Activated CD8-positive, alpha-beta memory T cell treated with anti-CD3 and anti-CD28 coated beads, Interleukin-2, amount 50 U/mL, for 1 hour (primary cell): ENCODE measurements around the gene OGDH.
"Not testable (repeated sequence)": the region's sequence is repeated elsewhere in the genome, so short reads cannot be mapped to it uniquely, and the experiment has no call there.

Experiments used
- DNase-seq: peaks from one replicate; pipeline ENCODE4 v3.0.0-alpha.2; 2020; ENCODE audit errors: extremely low read depth

OGDH gene

DNA sequence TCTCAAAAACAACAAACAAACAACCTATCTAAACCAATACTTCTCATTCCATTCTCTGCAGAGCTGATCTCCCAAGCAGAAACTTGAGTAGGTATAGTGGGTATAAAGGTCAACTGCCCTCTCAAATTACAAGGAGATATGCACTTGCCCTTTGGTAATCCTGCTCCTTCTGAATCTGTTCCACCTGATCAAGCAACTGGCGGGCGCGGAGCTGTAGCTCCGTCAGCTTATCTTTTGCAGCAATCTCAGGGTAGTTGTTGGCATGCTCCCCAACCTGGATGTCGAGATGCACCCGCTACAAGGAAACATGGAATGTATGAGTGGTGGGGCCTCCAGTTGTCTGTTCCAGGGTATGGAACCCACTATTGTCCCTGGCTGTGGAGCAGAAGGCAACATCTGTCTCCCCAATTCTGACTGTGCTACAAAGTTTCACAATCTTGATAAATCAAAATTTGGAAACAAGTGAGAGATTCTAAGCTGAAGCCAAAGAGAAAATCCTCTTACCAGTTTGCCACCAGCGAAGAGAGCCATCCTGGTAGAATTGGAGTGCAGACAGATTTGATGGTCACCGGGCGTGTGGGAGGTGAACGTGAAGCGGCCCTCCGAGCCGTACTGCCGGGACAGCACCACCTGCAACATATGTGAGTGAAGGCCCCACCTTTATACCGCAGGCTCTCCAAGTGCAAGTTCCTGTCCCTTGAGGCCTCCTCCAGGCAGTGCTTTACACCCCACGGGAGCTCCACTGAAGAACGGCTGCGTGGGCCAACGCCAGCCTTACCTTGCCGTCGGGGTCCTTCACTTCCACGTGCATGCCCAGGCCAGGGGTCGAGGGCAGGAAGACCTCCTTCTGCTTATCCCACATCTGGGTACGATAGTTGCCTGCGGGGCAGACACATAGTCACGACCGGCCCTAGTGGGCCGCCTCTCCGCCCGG lies 25.2 kb upstream of the OGDH start:
- no peak for DNase-seq

- DNase-seq = peak; percentile 100
Observed at GRCh38 chr7:44581879-44582603, 24.4 kb upstream of the OGDH start, which contains the start of gene TMED4. Gene TMED4 (minus strand): TSS chr7:44582231. CDS start chr7:44582206, 25 bp downstream.

GRCh38 chr7:44583146-44583865 lies 23.1 kb upstream of the OGDH start:
- DNase-seq = no peak

- no peak for DNase-seq
Observed at GRCh38 chr7:44587843-44588711, 18.4 kb upstream of the OGDH start.

DNA sequence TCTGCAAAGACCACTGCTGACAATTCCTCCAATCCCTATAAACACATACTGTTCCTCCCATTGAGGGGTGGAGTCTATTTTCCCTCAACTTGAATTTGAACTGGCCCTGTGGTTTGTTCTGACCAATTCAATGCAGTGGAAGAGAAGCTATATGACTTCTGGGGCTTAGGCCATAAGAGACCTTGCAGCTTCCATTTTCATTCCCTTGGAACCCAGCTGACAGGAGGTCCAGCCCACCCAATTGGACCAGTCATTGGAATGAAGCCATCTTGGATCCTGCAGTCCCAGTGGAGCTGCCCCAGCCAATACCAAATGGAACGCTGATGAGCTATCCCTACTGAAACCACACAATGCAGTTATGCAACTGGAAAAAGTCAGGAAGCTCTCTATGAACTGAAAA lies 15.5 kb upstream of the OGDH start:
- DNase-seq = no peak

GRCh38 chr7:44595934-44596635 lies 10.3 kb upstream of the OGDH start:
- no peak for DNase-seq

DNA sequence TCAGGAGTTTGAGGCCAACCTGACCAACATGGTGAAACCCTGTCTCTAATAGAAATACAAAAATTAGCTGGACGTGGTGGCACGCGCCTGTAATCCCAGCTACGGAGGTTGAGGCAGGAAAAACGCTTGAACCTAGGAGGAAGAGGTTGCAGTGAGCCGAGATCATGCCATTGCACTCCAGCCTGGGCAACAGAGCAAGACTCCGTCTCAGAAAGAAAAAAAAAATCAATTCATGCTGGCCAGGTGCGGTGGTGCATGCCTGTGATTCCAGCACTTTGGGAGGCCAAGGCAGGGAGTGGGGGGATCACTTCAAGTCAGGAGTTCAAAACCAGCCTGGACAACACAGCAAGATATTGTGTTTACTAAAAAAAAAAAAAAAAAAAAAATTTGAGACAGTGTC lies 9.2 kb upstream of the OGDH start:
- DNase-seq = not testable (repeated sequence)

DNA sequence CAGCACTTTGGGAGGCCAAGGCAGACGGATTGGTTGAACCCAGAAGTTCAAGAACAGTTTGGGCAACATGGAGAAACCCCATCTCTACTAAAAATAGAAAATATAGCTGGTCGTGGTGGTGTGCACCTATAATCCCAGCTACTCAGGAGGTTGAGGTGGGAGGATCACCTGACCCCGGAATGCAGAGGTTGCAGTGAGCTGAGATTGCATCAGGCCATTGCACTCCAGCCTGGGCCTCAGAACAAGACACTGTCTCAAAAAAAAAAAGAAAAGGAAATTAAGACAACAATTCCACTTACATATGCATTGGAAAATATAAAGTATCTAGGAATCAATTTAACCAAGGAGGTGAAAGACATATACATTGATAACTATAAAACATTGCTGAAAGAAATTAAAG lies 7.2 kb upstream of the OGDH start:
- DNase-seq = no peak

DNA sequence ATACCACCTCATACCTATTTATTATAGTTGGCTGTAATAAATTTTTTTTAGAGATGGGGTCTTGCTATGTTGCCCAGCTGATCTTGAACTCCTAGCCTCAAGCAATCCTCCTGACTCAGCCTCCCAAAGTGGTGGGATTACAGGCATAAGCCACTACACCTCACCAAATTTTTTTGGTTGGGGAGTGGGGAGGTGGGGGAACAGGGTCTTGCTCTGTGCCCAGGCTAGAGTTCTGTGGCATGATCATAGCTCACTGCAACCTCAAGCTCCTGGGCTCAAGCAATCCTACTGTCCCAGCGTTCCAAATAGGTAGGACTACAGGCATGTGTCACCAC lies 3.9 kb upstream of the OGDH start:
- no peak for DNase-seq

DNA sequence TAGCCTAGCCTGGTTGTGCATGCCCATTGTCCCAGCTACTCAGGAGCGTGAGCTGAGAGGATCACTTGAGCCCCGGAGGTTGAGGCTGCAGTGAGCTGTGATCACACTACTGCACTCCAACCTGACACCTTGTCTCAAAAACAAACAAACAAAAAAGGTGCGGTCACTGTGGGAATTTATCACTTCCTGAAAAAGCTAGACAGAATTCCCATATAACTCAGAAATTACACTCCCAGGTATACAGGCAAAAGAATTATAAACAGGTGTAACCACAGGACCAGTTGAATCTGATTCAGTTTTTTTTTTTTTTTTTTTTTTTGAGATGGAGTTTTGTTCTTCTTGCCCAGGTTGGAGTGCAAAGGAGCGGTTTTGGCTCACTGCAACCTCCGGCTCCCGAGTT lies 3.2 kb upstream of the OGDH start:
- no peak for DNase-seq

DNA sequence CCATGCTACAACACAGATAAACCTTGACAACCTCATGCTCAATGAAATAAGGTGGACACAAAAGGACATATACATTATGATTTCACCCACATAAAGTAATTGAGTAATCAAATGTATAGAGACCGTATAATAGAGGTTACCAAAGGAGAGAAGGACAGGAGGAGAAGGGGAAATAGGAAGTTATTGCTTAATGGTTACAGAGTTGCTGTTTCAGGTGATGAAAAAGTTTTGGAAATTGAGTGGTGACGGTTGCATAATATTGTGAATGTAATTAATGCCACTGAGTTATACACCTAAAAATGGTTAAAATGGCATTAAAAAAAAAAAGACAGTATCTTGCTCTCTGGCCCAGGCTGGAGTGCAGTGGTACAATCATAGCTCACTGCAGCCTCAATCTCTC lies 1.5 kb upstream of the OGDH start:
- no peak for DNase-seq

GRCh38 chr7:44607141-44608068 lies 978 bp downstream of the OGDH start:
- no peak for DNase-seq

- no peak for DNase-seq
Observed at GRCh38 chr7:44608916-44609648, 2.7 kb downstream of the OGDH start.

DNA sequence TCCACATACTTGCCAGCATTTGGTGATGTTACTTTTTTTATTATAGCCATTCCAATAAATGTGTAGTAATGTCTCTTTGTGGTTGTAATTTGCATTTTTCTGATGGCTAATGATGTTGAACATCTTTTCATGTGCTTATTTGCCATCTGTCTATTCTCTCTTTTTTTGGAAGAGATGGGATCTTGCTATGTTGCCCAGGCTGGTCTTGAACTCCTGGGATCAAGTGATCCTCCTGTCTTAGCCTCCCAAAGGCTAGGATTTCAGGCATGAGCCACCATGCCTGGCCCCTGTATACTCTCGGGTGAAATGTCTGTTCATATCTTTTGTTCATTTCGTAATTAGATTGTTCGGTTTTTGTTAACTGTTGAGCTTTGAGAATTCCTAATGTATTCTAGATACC lies 3.4 kb downstream of the OGDH start:
- no peak for DNase-seq

GRCh38 chr7:44615149-44615611 lies 8.8 kb downstream of the OGDH start:
- DNase-seq = no peak

DNA sequence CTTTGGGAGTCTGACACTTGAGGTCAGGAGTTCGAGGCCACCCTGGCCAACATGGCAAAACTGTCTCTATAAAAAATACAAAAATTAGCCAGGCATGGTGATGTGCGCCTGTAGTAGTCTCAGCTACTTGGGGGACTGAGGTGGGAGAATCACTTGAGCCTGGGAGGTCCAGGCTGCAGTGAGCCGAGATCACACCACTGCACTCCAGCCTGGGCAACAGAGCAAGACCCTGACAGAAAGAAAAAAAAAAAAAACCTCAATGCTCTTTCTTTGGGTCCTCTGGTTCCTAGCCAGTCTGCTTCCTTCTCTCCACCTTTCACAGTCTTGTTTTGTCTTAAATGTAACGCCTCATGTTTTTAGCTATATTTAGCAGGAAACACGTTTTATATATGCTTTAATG lies 9.4 kb downstream of the OGDH start:
- no peak for DNase-seq

DNA sequence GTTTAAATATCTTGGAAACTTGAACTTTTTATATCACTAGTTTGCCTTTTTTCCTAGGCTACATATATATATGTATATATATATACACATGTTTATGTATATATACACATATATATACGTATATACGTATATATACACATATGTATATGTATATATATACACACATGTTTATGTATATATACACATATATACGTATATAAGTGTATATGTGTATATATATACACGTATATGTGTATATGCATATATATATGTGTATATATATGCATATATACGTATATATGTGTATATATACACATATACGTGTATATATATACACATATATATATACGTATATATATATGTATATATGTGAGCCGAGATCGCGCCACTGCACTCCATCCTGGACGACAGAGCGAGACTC lies 10.1 kb downstream of the OGDH start:
- no peak for DNase-seq

GRCh38 chr7:44617225-44617890 lies 10.9 kb downstream of the OGDH start:
- DNase-seq = no peak
